Measurements from ENCODE around the gene EDARADD.
A peak's percentile ranks its signal among the peaks of the same experiment; 100 is the strongest.
"Not testable (repeated sequence)": the region's sequence is repeated elsewhere in the genome, so short reads cannot be mapped to it uniquely, and the experiment has no call there.

The EDARADD gene

DNA sequence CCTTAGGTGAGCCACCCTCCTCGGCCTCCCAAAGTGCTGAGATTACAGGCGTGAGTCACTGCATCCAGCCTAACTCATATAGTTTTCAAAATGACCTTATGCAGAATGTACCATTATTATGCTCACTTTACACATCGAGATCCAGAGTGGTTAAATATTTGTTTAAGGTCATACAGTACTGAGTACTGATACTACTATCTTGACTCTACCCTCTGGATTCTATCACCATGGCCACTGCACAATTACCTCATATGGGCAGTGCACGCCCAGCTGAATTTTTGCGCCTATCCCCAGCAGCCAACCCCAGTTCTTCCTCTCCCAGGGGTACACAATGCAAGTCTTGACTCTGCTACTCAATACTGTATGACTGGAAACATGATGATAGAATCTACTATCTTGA lies 56.7 kb downstream of the EDARADD start:
- DNase-seq: no peak

DNA sequence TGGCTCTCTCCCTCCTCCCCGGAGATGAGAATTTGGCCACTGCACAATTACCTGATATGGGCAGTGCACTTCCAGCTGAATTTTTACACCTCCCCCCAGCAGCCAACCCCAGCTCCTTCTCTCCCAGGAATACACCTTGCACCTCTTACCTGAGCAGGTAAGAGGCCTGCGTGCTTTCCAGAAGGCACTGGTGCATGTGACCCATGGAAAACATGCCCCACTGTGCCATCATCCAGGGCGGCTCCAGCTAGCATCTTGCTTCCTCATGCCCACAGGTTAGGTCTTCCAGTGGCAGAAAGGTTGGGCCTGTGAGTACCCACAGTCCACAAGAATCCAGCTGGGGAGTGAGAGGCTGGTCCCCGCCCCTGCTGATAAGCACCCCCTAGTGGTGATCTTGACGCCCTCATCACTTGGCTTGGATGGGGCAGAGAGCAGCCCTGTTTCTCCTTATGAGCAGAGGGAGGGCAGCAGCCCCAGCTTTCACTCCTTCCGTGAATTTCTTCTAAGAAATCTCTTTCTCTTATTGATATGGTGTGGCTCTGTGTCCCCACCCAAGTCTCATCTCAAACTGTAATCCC lies 57.8 kb downstream of the EDARADD start:
- no peak for DNase-seq

DNA sequence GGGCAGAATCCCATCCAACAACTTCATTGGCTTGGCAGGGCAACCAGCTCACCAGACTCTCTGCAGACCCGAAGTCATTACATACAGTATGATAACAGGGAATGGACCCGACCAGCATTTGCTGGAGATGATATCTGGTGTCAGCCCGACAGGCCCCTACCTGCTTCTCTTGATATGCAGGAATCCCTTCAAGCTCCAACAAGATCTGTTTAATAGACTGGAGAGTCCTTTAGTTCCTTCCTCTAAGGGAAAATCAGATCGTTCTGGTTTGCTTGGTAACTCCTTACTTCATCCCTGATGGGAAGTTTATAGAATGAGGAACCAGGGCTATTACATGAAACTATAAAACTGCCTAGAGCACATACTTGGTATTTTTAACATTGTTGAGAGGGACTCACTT lies 61.2 kb downstream of the EDARADD start:
- no peak for DNase-seq

DNA sequence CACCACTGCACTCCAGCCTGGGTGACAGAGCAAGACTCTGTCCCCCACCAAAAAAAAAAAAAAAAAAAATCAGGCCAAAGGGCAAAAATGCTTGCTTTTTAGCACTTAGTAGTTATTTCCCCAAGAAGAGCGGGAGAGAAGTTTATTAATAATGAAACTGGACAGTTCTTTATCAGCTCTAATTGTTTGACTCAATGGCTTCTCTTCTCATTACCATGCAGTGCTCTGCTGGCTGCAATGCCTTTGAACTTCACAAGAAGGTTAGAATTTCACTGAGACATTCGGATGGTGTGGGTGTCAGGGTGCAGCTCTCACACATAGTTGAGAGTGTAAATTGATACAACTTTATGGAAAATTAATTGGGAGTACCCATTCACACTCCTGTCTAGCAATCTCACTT lies 63.7 kb downstream of the EDARADD start:
- DNase-seq: no peak

DNA sequence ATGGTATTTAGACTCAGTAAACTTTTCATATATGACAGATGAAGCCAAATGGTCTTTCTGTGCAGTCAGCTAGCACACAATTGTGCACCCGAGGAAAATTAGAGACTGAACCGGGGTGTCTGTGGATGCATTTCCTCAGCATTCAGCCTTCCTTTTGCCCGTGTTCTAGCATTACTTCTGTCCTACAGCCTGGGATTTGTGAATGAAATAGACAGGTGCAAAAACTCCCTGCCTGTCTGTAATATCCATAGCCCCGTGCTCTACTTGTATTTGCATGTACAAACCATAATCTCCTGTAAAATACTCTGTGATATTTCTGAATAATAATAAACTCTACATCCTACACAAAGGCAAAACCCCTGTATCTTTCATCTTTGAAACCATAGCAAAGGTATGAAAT lies 64.9 kb downstream of the EDARADD start:
- DNase-seq: no peak

DNA sequence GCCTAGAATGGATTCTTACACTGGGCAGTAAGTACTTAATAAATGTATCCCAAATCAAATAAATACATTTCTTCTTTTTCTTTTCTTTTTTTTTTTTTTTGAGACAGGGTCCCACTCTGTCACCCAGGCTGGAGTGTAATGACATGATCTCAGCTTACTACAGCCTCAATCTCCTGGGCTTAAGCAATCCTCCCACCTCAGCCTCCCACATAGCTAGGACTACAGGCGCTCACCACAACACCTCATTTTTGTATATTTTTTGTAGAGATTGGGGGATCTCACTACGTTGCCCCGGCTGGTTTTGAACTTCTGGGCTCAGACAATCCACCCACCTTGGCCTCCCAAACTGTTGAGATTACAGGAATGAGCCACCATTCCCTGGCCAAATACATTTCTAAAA lies 66.0 kb downstream of the EDARADD start:
- DNase-seq: no peak

DNA sequence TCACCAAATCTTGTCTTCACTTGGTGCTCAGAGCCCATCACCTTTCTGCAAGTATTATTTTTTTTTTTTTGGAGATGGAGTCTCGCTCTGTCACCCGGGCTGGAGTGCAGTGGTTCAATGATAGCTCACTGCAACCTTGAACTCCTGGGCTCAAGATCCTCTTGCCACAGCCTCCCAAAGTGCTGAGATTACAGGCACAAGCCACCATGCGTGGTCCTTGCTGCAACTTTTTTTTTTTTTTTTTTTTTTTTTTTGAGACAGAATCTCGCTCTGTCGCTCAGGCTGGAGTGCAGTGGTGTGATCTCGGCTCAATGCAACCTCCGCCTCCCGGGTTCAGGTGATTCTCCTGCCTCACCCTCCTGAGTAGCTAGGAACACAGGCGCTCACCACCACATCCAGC lies 70.1 kb downstream of the EDARADD start:
- DNase-seq: not testable (repeated sequence)

DNA sequence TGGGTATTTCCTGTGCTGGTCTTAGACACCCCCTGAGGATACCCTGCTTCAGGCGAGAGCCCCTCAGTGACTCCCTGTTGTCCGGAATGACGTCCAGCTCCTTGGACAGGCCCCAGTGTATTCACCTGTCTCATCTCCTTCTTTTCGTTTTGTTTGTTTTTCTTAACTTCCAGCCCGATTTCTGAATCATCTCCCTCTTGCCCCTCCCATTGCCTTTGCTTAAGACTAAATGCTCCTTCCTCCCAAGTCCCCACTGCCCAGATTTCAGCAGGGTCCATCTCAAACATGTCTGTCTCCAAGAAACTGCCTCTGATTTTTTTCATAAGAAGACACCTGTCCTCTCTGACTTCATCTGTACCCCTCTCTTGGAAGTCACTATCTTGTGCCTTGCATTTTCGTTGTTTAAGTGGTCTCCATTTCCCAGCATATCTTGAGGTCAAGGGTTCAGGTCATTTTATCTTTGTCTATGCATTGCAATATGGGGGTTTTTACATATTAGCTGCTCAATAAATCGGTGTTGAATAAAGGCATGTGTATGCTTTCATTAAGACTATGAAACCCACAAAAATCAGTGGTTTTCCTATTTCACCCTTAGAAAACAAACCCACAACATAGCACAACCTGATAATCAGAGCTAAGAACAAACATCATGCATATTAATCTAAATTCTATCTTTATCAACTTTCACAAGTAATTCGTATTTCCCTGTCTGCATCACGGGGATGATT lies 71.3 kb downstream of the EDARADD start:
- no peak for DNase-seq

DNA sequence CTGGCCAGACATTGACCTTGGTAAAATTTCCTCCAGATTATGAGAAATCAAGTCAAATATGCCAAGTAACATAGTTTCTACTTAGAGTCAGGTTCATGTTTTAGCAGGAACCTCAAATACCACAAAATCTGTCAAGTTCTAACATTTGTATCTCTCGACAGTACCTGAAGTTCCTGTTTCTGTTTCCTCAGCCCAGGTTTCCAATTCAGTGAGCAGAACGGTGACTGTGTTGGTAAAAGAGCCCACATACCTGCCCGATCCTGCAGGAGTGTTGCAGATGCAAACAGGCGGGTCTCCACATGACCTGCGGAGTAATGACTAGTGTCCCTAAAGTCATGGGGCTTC lies 71.8 kb downstream of the EDARADD start:
- DNase-seq: no peak

DNA sequence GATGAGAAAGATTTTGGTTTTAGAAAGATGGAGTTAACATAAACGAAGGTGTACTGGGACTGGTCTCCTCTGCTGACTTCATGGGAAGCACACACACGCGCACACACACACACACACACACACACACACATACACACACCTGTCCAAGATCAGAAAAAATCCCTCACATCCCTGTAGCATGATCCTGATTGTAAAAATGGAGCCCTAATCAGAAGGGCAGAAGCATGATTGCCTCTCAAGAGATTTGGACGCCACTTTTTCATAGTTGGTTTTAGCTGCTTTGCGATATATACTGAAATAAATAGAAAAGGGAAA lies 73.2 kb downstream of the EDARADD start:
- DNase-seq: no peak

DNA sequence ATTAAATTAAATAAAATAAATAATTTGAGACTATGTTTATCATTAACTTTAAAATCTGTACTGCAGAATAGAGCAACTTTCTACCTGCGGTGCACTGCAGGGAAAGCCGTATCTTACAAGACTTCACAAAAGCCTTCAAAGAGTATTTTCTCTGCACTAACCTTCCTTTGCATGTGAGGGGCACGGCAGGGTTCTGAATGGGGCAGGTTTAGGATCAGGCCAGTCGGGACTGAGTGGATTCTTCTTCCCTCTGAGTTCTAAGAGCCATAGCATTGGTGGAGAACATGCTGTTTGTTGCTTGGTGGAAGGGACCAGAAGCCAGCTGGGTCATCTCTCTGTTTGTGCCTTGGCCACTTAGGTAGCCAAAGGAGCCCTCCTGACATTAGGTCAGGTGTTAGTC lies 74.5 kb downstream of the EDARADD start:
- no peak for DNase-seq

DNA sequence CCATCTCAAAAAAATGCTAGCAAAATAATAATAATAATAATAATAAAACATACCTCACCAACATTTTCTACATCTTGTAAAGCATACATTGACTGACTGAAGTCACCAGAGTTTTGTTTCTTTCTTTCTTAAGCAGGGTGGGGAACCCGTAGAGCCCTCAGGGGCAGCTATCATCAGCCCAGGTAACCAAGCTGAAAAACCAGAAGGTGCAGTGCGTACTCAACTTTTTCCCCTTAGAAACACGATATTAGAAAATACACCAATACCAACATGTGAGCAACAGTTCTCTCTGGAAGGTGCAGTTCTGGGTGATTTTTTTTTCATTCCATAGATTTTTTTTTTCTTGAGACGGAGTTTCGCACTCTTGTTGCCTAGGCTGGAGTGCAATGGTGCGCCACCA lies 75.4 kb downstream of the EDARADD start:
- DNase-seq: no peak

DNA sequence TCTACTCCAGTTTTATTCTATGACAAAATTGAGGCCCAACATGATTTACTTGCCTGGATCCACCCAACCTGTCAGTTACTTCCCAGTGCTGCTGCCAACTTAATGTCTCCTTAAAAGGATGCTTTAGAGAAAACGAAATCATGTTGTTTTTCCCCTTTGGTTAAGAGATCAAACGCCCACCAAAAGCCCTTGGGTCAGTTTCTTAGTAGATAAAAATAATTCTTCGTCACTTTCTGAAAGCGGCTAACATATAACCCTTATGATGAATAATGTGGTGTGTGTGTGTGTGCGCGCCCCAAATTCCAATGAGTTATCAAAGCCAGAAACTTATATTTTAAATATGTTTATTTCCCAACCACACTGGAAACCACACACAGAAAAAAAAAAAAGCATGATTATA lies 77.0 kb downstream of the EDARADD start:
- no peak for DNase-seq

DNA sequence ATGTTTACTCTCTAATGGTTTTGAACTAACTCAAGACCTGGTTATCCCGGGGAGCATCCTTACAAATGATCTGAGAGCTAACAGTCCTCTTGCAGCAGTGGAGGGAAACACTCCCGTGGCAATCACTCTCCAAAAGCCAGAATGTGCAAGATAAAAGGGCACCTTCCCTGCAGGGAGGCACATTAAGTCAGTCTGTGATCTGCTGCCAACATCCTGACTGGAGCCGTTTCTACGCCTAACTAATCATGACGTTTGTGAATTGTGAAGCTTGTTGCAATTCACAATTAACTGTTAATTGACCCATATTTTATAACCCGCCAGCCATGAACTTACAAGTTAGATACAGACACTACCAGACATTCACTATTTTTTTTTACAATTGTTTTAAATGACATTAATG lies 77.6 kb downstream of the EDARADD start:
- no peak for DNase-seq

DNA sequence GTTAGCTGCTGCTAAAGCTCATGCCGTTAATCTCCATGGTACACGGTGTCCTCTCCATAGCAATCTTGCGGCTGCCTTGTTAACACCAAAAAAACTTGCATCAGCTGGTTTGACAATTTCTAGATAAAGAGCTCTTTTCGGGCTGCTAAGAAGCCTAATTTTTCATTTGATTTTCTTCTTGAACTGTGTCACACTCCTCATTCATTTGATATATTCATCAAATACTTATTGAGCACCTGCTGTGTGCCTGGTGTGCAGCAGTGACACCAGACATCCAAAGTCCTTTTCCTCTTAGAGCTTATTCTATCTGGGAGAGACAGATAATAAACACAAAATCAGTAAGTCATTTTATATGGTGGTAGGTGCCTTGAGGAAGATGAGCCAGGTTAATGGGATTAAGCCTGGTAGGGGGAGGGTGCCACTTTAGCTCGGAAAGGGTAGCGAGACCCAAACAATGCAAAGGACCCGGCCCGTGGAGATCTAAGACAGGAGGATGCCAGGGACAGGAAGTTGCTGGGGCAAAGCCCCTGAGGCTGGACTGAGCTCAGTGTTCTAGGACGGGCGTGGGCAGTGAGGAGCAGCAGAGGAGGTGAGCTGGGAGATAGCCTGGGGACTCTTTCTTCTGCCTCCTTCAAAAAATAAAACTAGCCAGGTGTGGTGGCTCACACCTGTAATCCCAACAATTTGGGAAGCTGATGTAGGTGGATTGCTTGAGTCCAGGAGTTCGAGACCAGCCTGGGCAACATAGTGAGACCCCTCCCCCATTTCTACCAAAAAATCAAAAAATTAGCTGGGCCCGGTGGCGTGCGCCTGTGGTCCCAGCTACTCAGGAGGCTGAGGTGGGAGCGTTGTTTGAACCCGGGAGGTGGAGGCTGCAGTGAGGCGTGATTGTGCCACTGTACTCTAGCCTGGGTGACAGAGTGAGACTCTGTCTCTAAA lies 79.0 kb downstream of the EDARADD start:
- no peak for DNase-seq

DNA sequence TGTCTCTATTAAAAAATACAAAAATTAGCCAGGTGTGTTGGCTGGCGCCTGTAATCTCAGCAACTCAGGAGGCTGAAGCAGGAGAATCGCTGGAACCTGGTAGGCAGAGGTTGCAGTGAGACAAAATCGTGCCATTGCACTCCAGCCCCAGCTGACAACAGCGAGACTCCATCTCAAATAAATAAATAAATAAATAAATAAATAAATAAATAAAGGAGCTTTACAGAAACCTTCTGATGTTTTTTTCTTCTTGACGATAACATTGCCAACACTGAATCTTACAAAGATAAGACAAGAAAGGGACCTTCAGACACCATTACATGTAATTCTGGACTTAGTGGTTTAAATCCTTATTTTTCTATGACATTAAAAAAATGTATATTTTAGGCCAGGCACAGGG lies 81.9 kb downstream of the EDARADD start:
- no peak for DNase-seq

DNA sequence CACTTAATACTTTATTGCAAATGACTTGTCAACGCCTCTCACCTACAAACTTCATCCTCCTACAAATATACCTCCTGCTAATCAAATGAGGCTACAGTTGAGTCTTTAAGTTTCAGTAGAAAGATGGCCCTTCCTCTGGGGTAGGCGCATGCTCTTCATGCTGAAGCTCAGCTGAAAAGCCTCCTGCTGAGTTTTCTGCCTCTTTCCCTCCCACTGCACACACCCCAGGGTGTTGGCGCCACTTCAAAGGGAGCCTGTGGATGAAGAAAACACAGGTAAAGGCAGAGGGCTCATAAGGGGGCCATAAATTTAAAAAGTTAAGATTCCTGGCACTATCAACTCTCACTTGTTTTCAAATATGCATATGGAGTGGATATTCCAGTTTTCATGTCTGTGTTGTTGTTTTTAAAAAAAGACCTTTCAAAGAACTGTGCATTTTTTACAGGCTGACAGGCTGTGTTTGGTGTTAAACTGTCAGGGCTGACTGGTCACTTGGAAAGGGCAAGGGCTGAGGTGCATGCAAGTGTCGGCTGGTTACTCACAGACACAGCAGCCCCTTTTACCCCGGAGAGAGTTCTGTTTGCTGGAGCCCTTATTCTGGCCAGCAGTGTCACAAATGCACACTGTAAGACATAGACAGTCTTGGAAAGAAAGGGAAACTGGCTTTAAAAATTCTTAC lies 86.8 kb downstream of the EDARADD start:
- no peak for DNase-seq

DNA sequence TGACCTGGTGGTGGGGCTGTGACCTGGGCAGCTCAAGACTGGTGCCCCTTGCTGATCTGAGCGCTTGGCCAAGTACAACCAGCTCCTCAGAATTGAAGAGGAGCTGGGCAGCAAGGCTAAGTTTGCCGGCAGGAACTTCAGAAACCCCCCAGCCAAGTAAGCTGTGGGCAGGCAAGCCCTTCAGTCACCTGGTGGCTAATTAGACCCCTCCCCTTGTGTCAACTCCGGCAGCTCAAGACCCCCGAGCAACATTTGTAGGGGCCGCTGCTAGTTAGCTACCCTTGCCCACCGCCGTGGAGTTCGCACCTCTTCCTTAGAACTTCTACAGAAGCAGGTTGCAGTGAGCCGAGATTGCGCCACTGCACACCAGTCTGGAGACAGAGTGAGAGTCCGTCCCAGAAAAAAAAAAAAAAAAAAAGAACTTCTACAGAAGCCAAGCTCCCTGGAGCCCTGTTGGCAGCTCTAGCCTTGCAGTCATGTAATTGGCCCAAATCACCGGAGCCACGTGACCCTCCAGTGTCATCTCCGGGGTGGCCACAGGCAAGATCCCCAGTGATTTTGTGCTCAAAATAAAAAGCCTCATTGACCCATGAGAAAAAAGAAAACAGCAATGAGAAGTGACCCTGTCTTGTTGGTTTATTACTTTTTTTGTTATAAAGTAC lies 90.4 kb downstream of the EDARADD start:
- DNase-seq: no peak

DNA sequence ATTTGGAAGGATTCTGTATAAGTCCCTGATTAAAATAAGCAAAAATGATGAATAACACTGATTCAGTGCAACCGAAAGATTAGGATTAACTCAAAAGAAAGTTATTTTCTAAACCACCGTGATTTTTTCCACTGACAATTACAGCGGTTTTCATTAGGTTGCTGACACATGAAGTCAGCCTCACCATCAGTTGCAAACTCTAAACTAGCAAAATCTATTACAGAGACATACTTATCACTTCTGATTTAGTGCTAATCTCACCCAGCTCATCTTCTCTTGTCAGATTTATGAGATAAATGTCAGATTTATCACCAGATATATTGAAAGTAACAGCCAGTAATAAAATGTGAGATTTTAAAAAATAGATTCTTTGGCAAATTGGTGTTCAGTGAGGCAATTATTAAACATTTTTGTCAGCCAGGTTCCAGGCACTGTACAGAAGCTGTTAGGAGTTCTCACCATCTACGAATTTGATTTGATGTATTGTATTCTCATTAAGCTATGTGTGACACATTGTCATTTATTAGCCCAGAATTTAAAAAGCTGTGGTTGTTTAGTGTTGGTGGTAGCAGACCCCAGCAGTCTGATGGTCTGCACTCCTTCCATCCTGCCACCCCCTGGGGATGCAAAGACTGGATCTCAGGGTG lies 92.4 kb downstream of the EDARADD start:
- no peak for DNase-seq

DNA sequence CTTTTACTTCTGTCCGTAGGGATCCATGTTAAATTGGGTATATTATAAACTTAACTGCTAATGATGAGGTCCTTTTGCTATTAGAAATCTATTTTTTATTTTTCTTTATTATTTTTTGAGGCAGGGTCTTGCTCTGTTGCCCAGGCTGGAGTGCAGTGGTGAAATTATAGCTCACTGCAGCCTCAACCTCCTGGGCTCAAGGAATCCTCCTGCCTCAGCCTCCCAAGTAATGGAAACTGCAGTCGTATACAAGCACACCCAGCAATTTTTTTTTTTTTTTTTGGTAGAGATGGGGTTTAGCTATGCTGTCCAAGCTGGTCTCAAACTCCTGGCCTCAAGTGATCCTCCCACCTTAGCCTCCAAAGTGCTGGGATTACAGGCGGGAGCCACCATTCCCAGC lies 95.1 kb downstream of the EDARADD start:
- not testable (repeated sequence) for DNase-seq

DNA sequence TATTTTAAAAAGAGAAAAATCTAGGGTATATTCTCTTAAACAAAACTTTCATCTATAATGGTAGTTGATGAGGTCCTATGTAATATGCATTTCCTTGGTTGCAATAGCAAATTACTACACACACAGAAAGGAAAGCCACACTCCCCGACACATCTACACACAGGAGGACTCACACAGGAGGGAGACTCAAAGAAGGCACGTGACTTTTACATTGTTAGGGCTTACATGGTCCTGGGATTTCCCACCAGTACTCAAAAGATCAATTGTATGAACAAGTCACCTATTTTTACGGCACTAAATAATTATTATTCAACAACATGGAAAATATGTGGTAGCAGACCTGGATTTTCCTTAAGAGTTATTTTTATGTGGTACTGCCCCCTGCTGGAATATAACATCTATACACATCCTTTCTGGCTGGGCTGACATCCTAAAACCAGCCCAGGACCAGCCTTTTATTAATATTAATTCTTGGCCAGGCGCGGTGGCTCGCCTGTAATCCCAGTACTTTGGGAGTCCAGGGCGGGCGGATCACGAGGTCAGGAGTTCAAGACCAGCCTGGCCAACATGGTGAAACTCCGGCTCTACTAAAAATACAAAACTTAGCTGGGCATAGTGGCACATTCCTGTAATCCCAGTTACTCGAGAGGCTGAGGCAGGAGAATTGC lies 95.8 kb downstream of the EDARADD start:
- DNase-seq: peak; percentile 22

Data from NCI-H2029 (cell line).